ENCODE data around the gene UBR3. TPM values are rescaled to one million over a fixed set of nuclear protein-coding genes. Genes with fewer than 3 reads are reported as not detected.

The UBR3 gene
- total RNA-seq, 2 donors from 2014 or later = 49.2 to 54.2 TPM

- intact Hi-C loops (cut with DNase I) = no loop called here
- no peak for DNase-seq (ENCODE audit: low spot score)
Measured at GRCh38 chr2:170073288-170073687, 246.0 kb downstream of the UBR3 start.

- DNase-seq (ENCODE audit: low spot score) = no peak
- intact Hi-C loops (cut with DNase I) = no loop called here
Measured at GRCh38 chr2:170076189-170076588, 248.9 kb downstream of the UBR3 start.

GRCh38 chr2:170077830-170078569 is 250.7 kb downstream of the UBR3 start:
- intact Hi-C loops (cut with DNase I) = no loop called here

GRCh38 chr2:170084820-170085491 is 257.7 kb downstream of the UBR3 start:
- DNase-seq (ENCODE audit: low spot score) = no peak
- intact Hi-C loops (cut with DNase I) = no loop called here

More at GRCh38 chr2:170077830-170078569, 250.7 kb downstream of the UBR3 start:
- no peak for DNase-seq (ENCODE audit: low spot score)

- no peak for DNase-seq (ENCODE audit: low spot score)
- intact Hi-C loops (cut with DNase I) = no loop called here
Measured at GRCh38 chr2:170086117-170086688, 258.9 kb downstream of the UBR3 start.

GRCh38 chr2:170086751-170087412 is 259.6 kb downstream of the UBR3 start:
- no peak for DNase-seq (ENCODE audit: low spot score)
- intact Hi-C loops (cut with DNase I) = no loop called here

- intact Hi-C loops (cut with DNase I) = no loop called here
- no peak for DNase-seq (ENCODE audit: low spot score)
Measured at GRCh38 chr2:170087413-170087793, 260.1 kb downstream of the UBR3 start.

GRCh38 chr2:170088776-170089175 is 261.5 kb downstream of the UBR3 start:
- no peak for DNase-seq (ENCODE audit: low spot score)
- intact Hi-C loops (cut with DNase I) = no loop called here

GRCh38 chr2:170090229-170090628 is 263.0 kb downstream of the UBR3 start:
- intact Hi-C loops (cut with DNase I) = no loop called here
- no peak for DNase-seq (ENCODE audit: low spot score)

GRCh38 chr2:170091436-170091835 is 264.2 kb downstream of the UBR3 start:
- intact Hi-C loops (cut with DNase I) = no loop called here
- no peak for DNase-seq (ENCODE audit: low spot score)

GRCh38 chr2:170092436-170093060 is 265.3 kb downstream of the UBR3 start:
- intact Hi-C loops (cut with DNase I) = no loop called here
- DNase-seq (ENCODE audit: low spot score) = no peak

- no peak for DNase-seq (ENCODE audit: low spot score)
- intact Hi-C loops (cut with DNase I) = no loop called here
Measured at GRCh38 chr2:170095380-170095779, 268.1 kb downstream of the UBR3 start.

GRCh38 chr2:170098626-170099312 is 271.5 kb downstream of the UBR3 start:
- intact Hi-C loops (cut with DNase I) = no loop called here
- DNase-seq (ENCODE audit: low spot score) = no peak

- intact Hi-C loops (cut with DNase I) = no loop called here
- DNase-seq (ENCODE audit: low spot score) = no peak
Measured at GRCh38 chr2:170101789-170102188, 274.5 kb downstream of the UBR3 start.

GRCh38 chr2:170106102-170106840 is 279.0 kb downstream of the UBR3 start:
- intact Hi-C loops (cut with DNase I) = no loop called here
- no peak for DNase-seq (ENCODE audit: low spot score)

GRCh38 chr2:170113168-170113894 is 286.1 kb downstream of the UBR3 start:
- intact Hi-C loops (cut with DNase I) = no loop called here

GRCh38 chr2:170115501-170116229 is 288.4 kb downstream of the UBR3 start:
- DNase-seq (ENCODE audit: low spot score) = no peak
- intact Hi-C loops (cut with DNase I) = no loop called here

More at GRCh38 chr2:170113168-170113894, 286.1 kb downstream of the UBR3 start:
- DNase-seq (ENCODE audit: low spot score) = no peak

All from posterior vena cava (tissue), 2 donors.